PC-9 (cell line): ENCODE data around the gene PKIB. TPM values are rescaled to one million over a fixed set of nuclear protein-coding genes. Genes with fewer than 3 reads are reported as not detected.

Experiments
- BruUV-seq: library from RNA; stranded (reverse); fragments of 400-500 nt; replicated peaks from 2 replicates; lab custom pipeline; 2021; lab: Mats Ljungman, UMichigan
- CTCF ChIA-PET: fragments of 300-600 bp; sonication (Branson Sonifier 250); formaldehyde crosslinking; loops from one replicate; lab custom pipeline; 2022; ENCODE audit warnings: antibody characterized with exemption; lab: Charles Lee
- POLR2A ChIA-PET: fragments of 300-600 bp; sonication (Branson Sonifier 250); formaldehyde crosslinking; loops from one replicate; lab custom pipeline; 2022; ENCODE audit warnings: antibody characterized with exemption; ENCODE audit not compliant: unreplicated experiment; lab: Charles Lee
- DNase-seq, 2 experiments: peaks; one replicate each; pipeline versions ENCODE4 v3.0.0 to v3.0.0-alpha.2; 2015 to 2022; ENCODE audit warnings: mixed read lengths in 1 of 2
- H2AFZ ChIP-seq: fragments of 200-600 bp; sonication (generic); 2 replicates; pipeline ENCODE4 v1.8.1; 2017; ENCODE audit warnings: antibody characterized with exemption
- H3F3A ChIP-seq: fragments of 200-600 bp; sonication (generic); 2 replicates; pipeline ENCODE4 v1.8.1; 2017; ENCODE audit warnings: antibody characterized with exemption, mild to moderate bottlenecking, low read depth; ENCODE audit not compliant: insufficient read depth
- H3K27ac ChIP-seq: fragments of 200-600 bp; sonication (generic); 2 replicates; pipeline ENCODE4 v1.6.1; 2016; ENCODE audit warnings: mixed run types
- H3K27me3 ChIP-seq: fragments of 200-600 bp; sonication (generic); 2 replicates; pipeline ENCODE4 v1.6.1; 2016; ENCODE audit warnings: low read depth, mixed run types; ENCODE audit not compliant: insufficient read depth
- H3K36me3 ChIP-seq: fragments of 200-600 bp; sonication (generic); 2 replicates; pipeline ENCODE4 v1.6.1; 2016; ENCODE audit warnings: low read depth, mixed run types
- H3K4me1 ChIP-seq: fragments of 200-600 bp; sonication (generic); replicated peaks from 2 replicates; pipeline ENCODE4 v1.6.1; 2016; ENCODE audit warnings: mixed run types; ENCODE audit not compliant: insufficient read depth
- H3K4me2 ChIP-seq: fragments of 200-600 bp; sonication (generic); 2 replicates; pipeline ENCODE4 v1.6.1; 2017; ENCODE audit warnings: mixed run types
- H3K4me3 ChIP-seq: fragments of 200-600 bp; sonication (generic); 2 replicates; pipeline ENCODE4 v1.6.1; 2016; ENCODE audit warnings: mixed run types
- H3K79me2 ChIP-seq: fragments of 200-600 bp; sonication (generic); 2 replicates; pipeline ENCODE4 v1.6.1; 2017; ENCODE audit warnings: low read depth, mixed run types
- H3K9me2 ChIP-seq: fragments of 200-600 bp; sonication (generic); 2 replicates; pipeline ENCODE4 v1.8.1; 2017; ENCODE audit warnings: mild to moderate bottlenecking; ENCODE audit not compliant: insufficient read depth
- H3K9me3 ChIP-seq: fragments of 200-600 bp; sonication (generic); 2 replicates; pipeline ENCODE4 v1.8.1; 2016; ENCODE audit warnings: low read depth; ENCODE audit not compliant: insufficient read depth
- H4K20me1 ChIP-seq: fragments of 200-600 bp; sonication (generic); 2 replicates; pipeline ENCODE4 v1.8.1; 2017; ENCODE audit not compliant: insufficient read depth
- CTCF ChIP-seq: fragments of 200-600 bp; sonication (generic); conservative IDR thresholded peaks from 2 replicates; pipeline ENCODE4 v1.6.1; 2017; ENCODE audit warnings: mixed run types, antibody characterized with exemption, mild to moderate bottlenecking, moderate library complexity
- EZH2 ChIP-seq: fragments of 200-600 bp; sonication (generic); IDR thresholded peaks from 2 replicates; pipeline ENCODE4 v1.8.0; 2017; ENCODE audit warnings: antibody characterized with exemption, low read depth
- intact Hi-C: fragments of 100-400 bp; cut with micrococcal nuclease; formaldehyde crosslinking; loops from one replicate; pipeline ENCODE4 v1.10.0; 2022; ENCODE audit not compliant: unreplicated experiment
- total RNA-seq: library from RNA; stranded (reverse); gene quantifications from 2 replicates; pipeline ENCODE4 v1.2.3, GENCODE V29; 2021

The PKIB gene
- total RNA-seq, 1 experiment from 2014 or later = 7.0 TPM

- TF ChIP-seq CTCF (no peak), EZH2 (no peak)
- BruUV-seq = no TSS peak
- CTCF ChIA-PET = no interaction called here
These were observed 12.3 kb downstream of the PKIB start for GRCh38 chr6:122622479-122622878.

GRCh38 chr6:122623279-122623678 is 13.1 kb downstream of the PKIB start:
- Histone ChIP-seq H3K27ac (no peak overlapping the region), H3F3A (peaks cover 21% of the 10 kb centered on the region), H3K9me2 (no peaks in the 10 kb centered on the region), H3K4me1 (peaks cover 33% of the 10 kb centered on the region), H3K9me3 (no peaks in the 10 kb centered on the region), H3K27me3 (no peaks in the 10 kb centered on the region), H2AFZ (no peak overlapping the region), H3K79me2 (peaks cover 5% of the 10 kb centered on the region), H4K20me1 (no peaks in the 10 kb centered on the region), H3K4me2 (no peak overlapping the region), H3K36me3 (no peaks in the 10 kb centered on the region), H3K4me3 (no peak overlapping the region)
- no peak for TF ChIP-seq CTCF
- ChIA-PET POLR2A (no interaction called here), CTCF (no interaction called here)
- BruUV-seq = no TSS peak
- intact Hi-C loops = no loop called here
- no peak for DNase-seq

More at GRCh38 chr6:122622479-122622878, 12.3 kb downstream of the PKIB start:
- no peaks in the 10 kb centered on the region for H4K20me1 ChIP-seq
- H3K4me2 ChIP-seq = no peak overlapping the region
- intact Hi-C loops = no loop called here
- DNase-seq = no peak
- peaks cover 21% of the 10 kb centered on the region for H3F3A ChIP-seq
- POLR2A ChIA-PET = interaction anchor here (0.6 kb wide), 1 partner anchor 172 kb away, joined by 4 read pairs; no protein-coding TSS in a partner anchor
- no peaks in the 10 kb centered on the region for H3K9me2 ChIP-seq
- H3K4me3 ChIP-seq = no peak overlapping the region
- H3K36me3 ChIP-seq = no peaks in the 10 kb centered on the region
- H2AFZ ChIP-seq = no peak overlapping the region
- no peaks in the 10 kb centered on the region for H3K27me3 ChIP-seq
- peaks cover 5% of the 10 kb centered on the region for H3K79me2 ChIP-seq
- H3K27ac ChIP-seq = no peak overlapping the region
- H3K4me1 ChIP-seq = peaks cover 33% of the 10 kb centered on the region
- H3K9me3 ChIP-seq = no peaks in the 10 kb centered on the region

GRCh38 chr6:122624853-122625252 is 14.6 kb downstream of the PKIB start:
- H3K79me2 ChIP-seq = peaks cover 5% of the 10 kb centered on the region
- peaks cover 21% of the 10 kb centered on the region for H3F3A ChIP-seq
- no peaks in the 10 kb centered on the region for H3K27me3 ChIP-seq
- no peaks in the 10 kb centered on the region for H4K20me1 ChIP-seq
- TF ChIP-seq CTCF (no peak), EZH2 (no peak)
- no peak overlapping the region for H3K4me3 ChIP-seq
- H3K36me3 ChIP-seq = no peaks in the 10 kb centered on the region
- intact Hi-C loops = no loop called here
- H3K27ac ChIP-seq = no peak overlapping the region
- BruUV-seq = no TSS peak
- H3K9me2 ChIP-seq = no peaks in the 10 kb centered on the region
- DNase-seq = no peak
- no peak overlapping the region for H2AFZ ChIP-seq
- ChIA-PET POLR2A (no interaction called here), CTCF (no interaction called here)
- H3K9me3 ChIP-seq = no peaks in the 10 kb centered on the region
- peaks cover 33% of the 10 kb centered on the region for H3K4me1 ChIP-seq
- H3K4me2 ChIP-seq = no peak overlapping the region
